Coronary artery (tissue), 2 donors: ENCODE data around the gene AUTS2.

Experiments used
- DNase-seq: peaks from one replicate; pipeline ENCODE4 v3.0.0-alpha.2; 2017; ENCODE audit warnings: low spot score
- H3K27ac ChIP-seq, 2 donors: fragments of 200-600 bp; sonication (generic); one replicate each; pipeline ENCODE4 v1.5.1; 2016 to 2019
- H3K4me3 ChIP-seq: fragments of 200-600 bp; sonication (generic); 2 replicates; pipeline ENCODE4 v1.5.1; 2016; ENCODE audit warnings: mild to moderate bottlenecking, moderate library complexity
- CTCF ChIP-seq: fragments of 200-600 bp; sonication (generic); IDR thresholded peaks from one replicate; pipeline ENCODE4 v1.5.1; 2019; ENCODE audit warnings: antibody characterized with exemption

AUTS2 gene

GRCh38 chr7:70673778-70674570 lies 1075.7 kb downstream of the AUTS2 start:
- H3K4me3 ChIP-seq: no peak overlapping the region
- DNase-seq: no peak

GRCh38 chr7:70674571-70675010 lies 1076.3 kb downstream of the AUTS2 start:
- H3K4me3 ChIP-seq: no peak overlapping the region
- no peak overlapping the region for H3K27ac ChIP-seq
- DNase-seq: no peak
- no peak for TF ChIP-seq CTCF

More at GRCh38 chr7:70673778-70674570, 1075.7 kb downstream of the AUTS2 start:
- H3K27ac ChIP-seq: no peak overlapping the region
- no peak for TF ChIP-seq CTCF

- no peak for TF ChIP-seq CTCF
- DNase-seq: no peak
- no peak overlapping the region for H3K4me3 ChIP-seq
- no peak overlapping the region for H3K27ac ChIP-seq
Observed at GRCh38 chr7:70676243-70676642, 1078.0 kb downstream of the AUTS2 start.

GRCh38 chr7:70678621-70679251 lies 1080.5 kb downstream of the AUTS2 start:
- Histone ChIP-seq H3K27ac (no peak overlapping the region), H3K4me3 (no peak overlapping the region)
- TF ChIP-seq CTCF: no peak
- no peak for DNase-seq

GRCh38 chr7:70679661-70680060 lies 1081.4 kb downstream of the AUTS2 start:
- H3K4me3 ChIP-seq: no peak overlapping the region
- TF ChIP-seq CTCF: no peak
- DNase-seq: no peak
- no peak overlapping the region for H3K27ac ChIP-seq

- no peak overlapping the region for H3K27ac ChIP-seq
- no peak overlapping the region for H3K4me3 ChIP-seq
- no peak for TF ChIP-seq CTCF
- DNase-seq: no peak
Observed at GRCh38 chr7:70680306-70680705, 1082.0 kb downstream of the AUTS2 start.
